HepG2 (cell line): ENCODE data around the gene ENAH. TPM values are rescaled to one million over a fixed set of nuclear protein-coding genes. Genes with fewer than 3 reads are reported as not detected.

Experiments
- CC2D1A ChIP-seq: sonication (generic); formaldehyde crosslinking; IDR thresholded peaks from 2 replicates; pipeline ENCODE4 v1.8.1; 2023; ENCODE audit warnings: mild to moderate bottlenecking, missing genetic modification reagents
- DR1 ChIP-seq: sonication (generic); formaldehyde crosslinking; IDR thresholded peaks from 2 replicates; pipeline ENCODE4 v1.8.0; 2021; ENCODE audit warnings: mild to moderate bottlenecking, missing genetic modification reagents, inconsistent platforms
- FOXK2 ChIP-seq: fragments of 450-650 bp; IDR thresholded peaks from 2 replicates; pipeline ENCODE4 v1.6.1; 2016
- GATAD1 ChIP-seq: IDR thresholded peaks from 2 replicates; pipeline ENCODE4 v1.6.1; 2016; ENCODE audit warnings: missing genetic modification reagents, missing compliant biosample characterization
- HDAC2 ChIP-seq: sonication (generic); formaldehyde crosslinking; IDR thresholded peaks from 2 replicates; pipeline ENCODE4 v1.4.0; 2020; ENCODE audit warnings: missing genetic modification reagents
- HNRNPH1 ChIP-seq: fragments of 200-400 bp; formaldehyde crosslinking; optimal IDR thresholded peaks from 2 replicates; pipeline ENCODE3; 2017; ENCODE audit warnings: mild to moderate bottlenecking, low read depth, low read length
- LBX2 ChIP-seq: sonication (generic); formaldehyde crosslinking; IDR thresholded peaks from 2 replicates; pipeline ENCODE4 v1.5.0; 2020; ENCODE audit warnings: missing genetic modification reagents, mild to moderate bottlenecking, borderline replicate concordance
- MAFG ChIP-seq: sonication (generic); formaldehyde crosslinking; IDR thresholded peaks from 2 replicates; pipeline ENCODE4 v1.5.1; 2020; ENCODE audit warnings: mild to moderate bottlenecking, missing genetic modification reagents
- MXI1 ChIP-seq: IDR thresholded peaks from 3 replicates; pipeline ENCODE4 v1.6.1; 2012; ENCODE audit warnings: low read depth, low read length, inconsistent platforms, borderline replicate concordance
- NFATC3 ChIP-seq: sonication (generic); formaldehyde crosslinking; IDR thresholded peaks from 2 replicates; pipeline ENCODE4 v1.5.1; 2020; ENCODE audit warnings: mild to moderate bottlenecking, missing genetic modification reagents
- NFKB2 ChIP-seq: sonication (generic); formaldehyde crosslinking; IDR thresholded peaks from 2 replicates; pipeline ENCODE4 v1.4.0; 2020; ENCODE audit warnings: missing genetic modification reagents, borderline replicate concordance
- POLR2A ChIP-seq, 2 experiments: IDR thresholded peaks; 2 replicates each; pipeline ENCODE4 v1.6.1; 2011; ENCODE audit warnings: low read depth in 2 of 2, low read length in 2 of 2, mild to moderate bottlenecking in 1 of 2, moderate library complexity in 1 of 2; ENCODE audit not compliant: insufficient read depth in 1 of 2
- RFX3 ChIP-seq: IDR thresholded peaks from 2 replicates; pipeline ENCODE4 v1.6.1; 2016; ENCODE audit warnings: missing biosample characterization, missing genetic modification reagents
- SMAD9 ChIP-seq: sonication (generic); formaldehyde crosslinking; IDR thresholded peaks from 2 replicates; pipeline ENCODE4 v1.5.1; 2020; ENCODE audit warnings: mild to moderate bottlenecking, missing genetic modification reagents
- SMC3 ChIP-seq: IDR thresholded peaks from 2 replicates; pipeline ENCODE4 v1.6.1; 2011; ENCODE audit warnings: low read length, improper control_type of control experiment
- TFAP4 ChIP-seq: sonication (generic); IDR thresholded peaks from 2 replicates; pipeline ENCODE4 v1.6.1; 2016; ENCODE audit warnings: low read depth, borderline replicate concordance
- TMF1 ChIP-seq: sonication (generic); formaldehyde crosslinking; IDR thresholded peaks from 2 replicates; pipeline ENCODE4 v1.8.1; 2022; ENCODE audit warnings: low read depth, missing genetic modification reagents
- ZMYM3 ChIP-seq: sonication (generic); formaldehyde crosslinking; IDR thresholded peaks from 2 replicates; pipeline ENCODE4 v1.5.1; 2020; ENCODE audit warnings: mild to moderate bottlenecking, missing genetic modification reagents
- ZNF136 ChIP-seq: sonication (generic); formaldehyde crosslinking; IDR thresholded peaks from 2 replicates; pipeline ENCODE4 v1.8.1; 2022; ENCODE audit warnings: low read depth, mild to moderate bottlenecking, moderate library complexity, missing genetic modification reagents
- ZNF251 ChIP-seq: sonication (generic); formaldehyde crosslinking; IDR thresholded peaks from 2 replicates; pipeline ENCODE4 v1.9.0; 2021; ENCODE audit warnings: mild to moderate bottlenecking, missing genetic modification reagents
- ZNF788 ChIP-seq: sonication (generic); formaldehyde crosslinking; IDR thresholded peaks from 2 replicates; pipeline ENCODE4 v1.5.0; 2020; ENCODE audit warnings: mild to moderate bottlenecking, missing genetic modification reagents, borderline replicate concordance
- ZSCAN30 ChIP-seq: sonication (generic); formaldehyde crosslinking; IDR thresholded peaks from 2 replicates; pipeline ENCODE4 v1.5.0; 2020; ENCODE audit warnings: mild to moderate bottlenecking, missing genetic modification reagents
- polyA plus RNA-seq, 8 experiments: library from polyadenylated mRNA; depleted of rRNA in 3 of 8; stranded (reverse) in 7 of 8; unstranded in 1 of 8; fragments of >200 nt; fragmentation: Illumina TruSeq in 4 of 8; extraction: Trizol in 4 of 8; gene quantifications; 2 replicates each; pipeline versions ENCODE4 v1.2.1 to v1.2.3, GENCODE V29; 2011 to 2016; ENCODE audit warnings: low read depth in 4 of 8, missing spikeins in 1 of 8, mixed read lengths in 1 of 8; ENCODE audit not compliant: insufficient read depth in 1 of 8
- total RNA-seq, 5 experiments: library from RNA; depleted of rRNA; stranded (reverse); fragments of >200 nt; fragmentation: Illumina TruSeq; extraction: Trizol; gene quantifications; 2 replicates each; pipeline ENCODE4 v1.2.3, GENCODE V29; 2016; ENCODE audit warnings: low read depth in 1 of 5
- TF ChIP-seq, protein P1 (sequence below): sonication (generic); formaldehyde crosslinking; IDR thresholded peaks from 2 replicates; pipeline ENCODE4 v1.4.0; 2020; ENCODE audit warnings: low read depth, mild to moderate bottlenecking, missing genetic modification reagents
- TF ChIP-seq, protein P2 (sequence below): sonication (generic); formaldehyde crosslinking; IDR thresholded peaks from 2 replicates; pipeline ENCODE4 v1.4.0; 2020; ENCODE audit warnings: missing genetic modification reagents
- TF ChIP-seq, protein P3 (sequence below): IDR thresholded peaks from 2 replicates; pipeline ENCODE4 v1.6.1; 2018; ENCODE audit warnings: missing genetic modification reagents

The ENAH gene
- total and polyA plus RNA-seq, 2 of the 13 experiments (the other 11 are each of a cell fraction or from before 2014, with no cell fraction given): 22.1 to 58.3 TPM

GRCh38 chr1:225474986-225475820, 177.7 kb downstream of the ENAH start (continued):
- TF ChIP-seq SMC3: peak; percentile 83; the same call in 1 of the 2 replicates
- TF ChIP-seq DR1 (CRISPR knock-in tag): no peak
- TF ChIP-seq, protein P1, sequence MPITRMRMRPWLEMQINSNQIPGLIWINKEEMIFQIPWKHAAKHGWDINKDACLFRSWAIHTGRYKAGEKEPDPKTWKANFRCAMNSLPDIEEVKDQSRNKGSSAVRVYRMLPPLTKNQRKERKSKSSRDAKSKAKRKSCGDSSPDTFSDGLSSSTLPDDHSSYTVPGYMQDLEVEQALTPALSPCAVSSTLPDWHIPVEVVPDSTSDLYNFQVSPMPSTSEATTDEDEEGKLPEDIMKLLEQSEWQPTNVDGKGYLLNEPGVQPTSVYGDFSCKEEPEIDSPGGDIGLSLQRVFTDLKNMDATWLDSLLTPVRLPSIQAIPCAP (CRISPR knock-in tag): no peak
- TF ChIP-seq, protein P2, sequence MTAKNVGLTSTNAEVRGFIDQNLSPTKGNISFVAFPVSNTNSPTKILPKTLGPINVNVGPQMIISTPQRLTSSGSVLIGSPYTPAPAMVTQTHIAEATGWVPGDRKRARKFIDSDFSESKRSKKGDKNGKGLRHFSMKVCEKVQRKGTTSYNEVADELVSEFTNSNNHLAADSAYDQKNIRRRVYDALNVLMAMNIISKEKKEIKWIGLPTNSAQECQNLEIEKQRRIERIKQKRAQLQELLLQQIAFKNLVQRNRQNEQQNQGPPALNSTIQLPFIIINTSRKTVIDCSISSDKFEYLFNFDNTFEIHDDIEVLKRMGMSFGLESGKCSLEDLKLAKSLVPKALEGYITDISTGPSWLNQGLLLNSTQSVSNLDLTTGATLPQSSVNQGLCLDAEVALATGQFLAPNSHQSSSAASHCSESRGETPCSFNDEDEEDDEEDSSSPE (CRISPR knock-in tag): 0 out of 2 replicates have a peak, but pooled peaks have one; percentile 24
- TF ChIP-seq ZMYM3 (CRISPR knock-in tag): no peak
- TF ChIP-seq MAFG: no peak
- 0 out of 2 replicates have a peak, but pooled peaks have one; percentile 74 for TF ChIP-seq ZSCAN30 (CRISPR knock-in tag)
- TF ChIP-seq TMF1 (CRISPR knock-in tag): no peak
- no peak; the same call in 1 of the 2 replicates for TF ChIP-seq TFAP4
- peak; percentile 45; the same call in 1 of the 2 replicates for TF ChIP-seq GATAD1 (CRISPR knock-in tag)
- TF ChIP-seq NFKB2 (CRISPR knock-in tag): peak; percentile 24; the same call in 1 of the 2 replicates
- TF ChIP-seq CC2D1A (CRISPR knock-in tag): 0 out of 2 replicates have a peak, but pooled peaks have one; percentile 69
- no peak for TF ChIP-seq LBX2 (CRISPR knock-in tag)
- TF ChIP-seq NFATC3: peak; percentile 53; the same call in 1 of the 2 replicates
- peak; percentile 54; the same call in 1 of the 3 replicates for TF ChIP-seq MXI1
- 0 out of 2 replicates have a peak, but pooled peaks have one; percentile 82 for TF ChIP-seq ZNF136 (CRISPR knock-in tag)
- TF ChIP-seq ZNF251 (CRISPR knock-in tag): no peak
- TF ChIP-seq, protein P3, sequence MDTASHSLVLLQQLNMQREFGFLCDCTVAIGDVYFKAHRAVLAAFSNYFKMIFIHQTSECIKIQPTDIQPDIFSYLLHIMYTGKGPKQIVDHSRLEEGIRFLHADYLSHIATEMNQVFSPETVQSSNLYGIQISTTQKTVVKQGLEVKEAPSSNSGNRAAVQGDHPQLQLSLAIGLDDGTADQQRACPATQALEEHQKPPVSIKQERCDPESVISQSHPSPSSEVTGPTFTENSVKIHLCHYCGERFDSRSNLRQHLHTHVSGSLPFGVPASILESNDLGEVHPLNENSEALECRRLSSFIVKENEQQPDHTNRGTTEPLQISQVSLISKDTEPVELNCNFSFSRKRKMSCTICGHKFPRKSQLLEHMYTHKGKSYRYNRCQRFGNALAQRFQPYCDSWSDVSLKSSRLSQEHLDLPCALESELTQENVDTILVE (CRISPR knock-in tag): peak; percentile 26; the same call in 1 of the 2 replicates
- no peak for TF ChIP-seq RFX3 (CRISPR knock-in tag)
- TF ChIP-seq HNRNPH1: no peak
- TF ChIP-seq HDAC2 (CRISPR knock-in tag): no peak; the same call in 1 of the 2 replicates
- TF ChIP-seq ZNF788 (CRISPR knock-in tag): peak; percentile 24; the same call in 1 of the 2 replicates
- no peak for TF ChIP-seq SMAD9 (CRISPR knock-in tag)
- no peak for TF ChIP-seq FOXK2
- TF ChIP-seq POLR2A (IDR thresholded peaks at IDR 0.05; ENCODE audit: insufficient read depth in 1 of 2, low read depth in 2 of 2, low read length in 2 of 2): no peak
